Omental fat pad (tissue), 4 donors: ENCODE data around the gene CMKLR1. TPM values are rescaled to one million over a fixed set of nuclear protein-coding genes. Genes with fewer than 3 reads are reported as not detected.
A peak's percentile ranks its signal among the peaks of the same experiment; 100 is the strongest.

ENCODE experiments used
- ATAC-seq: fragments of 150-250 bp; one replicate; pipeline ENCODE4 v1.9.1; 2016; ENCODE audit warnings: mild to moderate bottlenecking, moderate library complexity; ENCODE audit not compliant: low FRiP score
- DNase-seq: peaks from one replicate; pipeline ENCODE4 v3.0.0-alpha.2; 2019; ENCODE audit warnings: low spot score
- total RNA-seq, 4 donors: library from RNA; depleted of rRNA; stranded (reverse); fragments of >200 nt; gene quantifications; one replicate each; pipeline ENCODE4 v1.1.0, GENCODE V29; 2016
- TF ChIP-seq, protein P1 (sequence below), 3 donors: fragments of 450-650 bp; IDR thresholded peaks; one replicate each; pipeline ENCODE4 v1.5.1; 2016 to 2017; ENCODE audit warnings: antibody characterized with exemption in 3 of 3, mild to moderate bottlenecking in 3 of 3, moderate library complexity in 2 of 3

Gene CMKLR1
- total RNA-seq, 4 donors from 2014 or later: 20.7 to 28.1 (median 23.1) TPM

- DNase-seq (peak; percentile 67), ATAC-seq (peak; percentile 90)
- TF ChIP-seq, protein P1, sequence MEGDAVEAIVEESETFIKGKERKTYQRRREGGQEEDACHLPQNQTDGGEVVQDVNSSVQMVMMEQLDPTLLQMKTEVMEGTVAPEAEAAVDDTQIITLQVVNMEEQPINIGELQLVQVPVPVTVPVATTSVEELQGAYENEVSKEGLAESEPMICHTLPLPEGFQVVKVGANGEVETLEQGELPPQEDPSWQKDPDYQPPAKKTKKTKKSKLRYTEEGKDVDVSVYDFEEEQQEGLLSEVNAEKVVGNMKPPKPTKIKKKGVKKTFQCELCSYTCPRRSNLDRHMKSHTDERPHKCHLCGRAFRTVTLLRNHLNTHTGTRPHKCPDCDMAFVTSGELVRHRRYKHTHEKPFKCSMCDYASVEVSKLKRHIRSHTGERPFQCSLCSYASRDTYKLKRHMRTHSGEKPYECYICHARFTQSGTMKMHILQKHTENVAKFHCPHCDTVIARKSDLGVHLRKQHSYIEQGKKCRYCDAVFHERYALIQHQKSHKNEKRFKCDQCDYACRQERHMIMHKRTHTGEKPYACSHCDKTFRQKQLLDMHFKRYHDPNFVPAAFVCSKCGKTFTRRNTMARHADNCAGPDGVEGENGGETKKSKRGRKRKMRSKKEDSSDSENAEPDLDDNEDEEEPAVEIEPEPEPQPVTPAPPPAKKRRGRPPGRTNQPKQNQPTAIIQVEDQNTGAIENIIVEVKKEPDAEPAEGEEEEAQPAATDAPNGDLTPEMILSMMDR (IDR thresholded peaks at IDR 0.05): no peak
These were observed 33.6 kb downstream of the CMKLR1 start for GRCh38 chr12:108305520-108305919.

DNA sequence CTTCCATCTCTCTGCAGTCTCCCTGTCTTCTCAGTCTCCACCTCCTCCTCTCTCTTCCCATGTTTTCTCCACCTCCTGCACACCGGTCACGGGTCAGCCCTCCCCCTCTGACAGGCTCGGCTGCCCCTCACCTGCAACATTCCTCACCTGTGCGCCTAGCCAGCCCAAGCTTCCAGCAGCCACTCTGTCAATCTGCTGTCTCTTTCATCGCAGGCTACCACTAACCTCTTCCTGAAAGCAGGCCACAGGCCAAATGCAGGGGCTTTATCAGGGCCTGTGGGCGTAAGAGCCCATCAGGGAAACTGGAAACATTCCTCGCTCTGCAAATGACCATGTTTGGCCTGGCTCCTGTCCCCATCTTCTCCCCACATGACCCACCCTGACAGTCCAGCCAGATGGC is 34.5 kb downstream of the CMKLR1 start:
- ATAC-seq (no peak), DNase-seq (no peak)
- TF ChIP-seq, protein P1 (IDR thresholded peaks at IDR 0.05): no peak

GRCh38 chr12:108303703-108304102 is 35.4 kb downstream of the CMKLR1 start:
- ATAC-seq (no peak), DNase-seq (no peak)
- TF ChIP-seq, protein P1 (IDR thresholded peaks at IDR 0.05): no peak

GRCh38 chr12:108302403-108303311 is 36.5 kb downstream of the CMKLR1 start:
- TF ChIP-seq, protein P1 (IDR thresholded peaks at IDR 0.05): no peak
- ATAC-seq (no peak), DNase-seq (no peak)

DNA sequence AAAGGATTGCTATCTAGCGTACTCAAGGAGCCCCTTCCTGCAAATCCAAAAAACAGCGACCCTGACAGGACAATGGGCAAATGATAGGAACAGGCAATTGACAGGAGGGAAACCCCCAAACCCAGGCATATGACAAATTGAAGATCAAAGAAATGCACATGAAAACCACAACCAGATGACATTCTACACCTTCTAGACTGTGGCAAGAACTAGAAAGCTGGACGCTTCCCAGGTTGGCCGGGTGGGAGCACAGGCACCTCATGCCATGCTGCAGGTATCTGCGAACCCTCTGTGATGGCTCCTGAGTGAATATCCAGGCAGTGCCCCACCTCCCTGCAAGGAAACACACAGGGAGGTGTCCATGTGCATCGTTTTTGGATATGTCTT is 37.1 kb downstream of the CMKLR1 start:
- ATAC-seq: no peak
- no peak for DNase-seq
- TF ChIP-seq, protein P1 (IDR thresholded peaks at IDR 0.05): no peak

DNA sequence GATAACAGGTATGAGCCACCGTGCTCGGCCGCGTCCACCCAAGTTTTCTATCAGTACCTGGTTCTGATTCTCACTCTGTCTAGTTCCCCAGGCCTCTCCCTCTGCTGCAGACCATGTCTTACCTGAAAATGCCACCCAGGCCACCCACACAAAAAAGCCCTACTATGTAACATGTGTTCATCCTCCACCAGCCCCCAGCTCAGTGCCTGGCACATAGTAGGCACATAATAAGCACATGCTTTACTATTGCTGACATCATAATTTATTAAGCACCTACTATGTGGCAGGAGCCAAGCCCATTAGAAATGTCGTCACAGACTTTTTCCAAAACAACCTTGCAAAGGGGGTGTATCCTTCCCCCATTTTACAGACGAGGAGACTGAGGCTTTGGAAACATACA is 37.8 kb downstream of the CMKLR1 start:
- TF ChIP-seq, protein P1 (IDR thresholded peaks at IDR 0.05): no peak
- DNase-seq (no peak), ATAC-seq (no peak)
